ENCODE results near the gene SLAMF7. TPM values are rescaled to one million over a fixed set of nuclear protein-coding genes. Genes with fewer than 3 reads are reported as not detected.

Gene SLAMF7
- total RNA-seq, 2 donors from 2014 or later = 0.98 TPM; not detected in 1

DNA sequence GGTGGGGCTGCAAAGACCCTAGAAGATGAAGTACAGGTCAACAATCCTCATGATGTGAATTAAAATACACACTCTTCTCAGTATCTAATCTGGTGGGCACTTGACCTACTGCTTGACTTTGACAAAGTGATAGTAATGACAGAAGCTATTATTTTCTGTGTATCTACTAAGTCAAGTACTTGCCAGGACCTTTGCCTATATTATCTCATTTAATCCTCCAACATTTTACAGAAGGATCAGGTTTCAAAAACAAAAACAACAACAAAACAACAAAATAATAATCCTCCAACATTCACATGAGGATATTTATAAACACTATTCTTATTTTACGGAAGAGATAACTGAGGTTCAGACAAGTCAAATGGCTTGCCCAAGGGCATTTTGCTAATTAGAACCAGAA lies 23.0 kb upstream of the SLAMF7 start:
- Histone ChIP-seq H3K9me3 (no peaks in the 10 kb centered on the region), H3K27ac (no peak overlapping the region), H3K36me3 (no peaks in the 10 kb centered on the region), H3K4me3 (no peak overlapping the region), H3K27me3 (no peaks in the 10 kb centered on the region), H3K4me1 (no peaks in the 10 kb centered on the region)
- DNase-seq (ENCODE audit: low spot score) = no peak
- TF ChIP-seq, protein P1, sequence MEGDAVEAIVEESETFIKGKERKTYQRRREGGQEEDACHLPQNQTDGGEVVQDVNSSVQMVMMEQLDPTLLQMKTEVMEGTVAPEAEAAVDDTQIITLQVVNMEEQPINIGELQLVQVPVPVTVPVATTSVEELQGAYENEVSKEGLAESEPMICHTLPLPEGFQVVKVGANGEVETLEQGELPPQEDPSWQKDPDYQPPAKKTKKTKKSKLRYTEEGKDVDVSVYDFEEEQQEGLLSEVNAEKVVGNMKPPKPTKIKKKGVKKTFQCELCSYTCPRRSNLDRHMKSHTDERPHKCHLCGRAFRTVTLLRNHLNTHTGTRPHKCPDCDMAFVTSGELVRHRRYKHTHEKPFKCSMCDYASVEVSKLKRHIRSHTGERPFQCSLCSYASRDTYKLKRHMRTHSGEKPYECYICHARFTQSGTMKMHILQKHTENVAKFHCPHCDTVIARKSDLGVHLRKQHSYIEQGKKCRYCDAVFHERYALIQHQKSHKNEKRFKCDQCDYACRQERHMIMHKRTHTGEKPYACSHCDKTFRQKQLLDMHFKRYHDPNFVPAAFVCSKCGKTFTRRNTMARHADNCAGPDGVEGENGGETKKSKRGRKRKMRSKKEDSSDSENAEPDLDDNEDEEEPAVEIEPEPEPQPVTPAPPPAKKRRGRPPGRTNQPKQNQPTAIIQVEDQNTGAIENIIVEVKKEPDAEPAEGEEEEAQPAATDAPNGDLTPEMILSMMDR (IDR thresholded peaks at IDR 0.05) = no peak

DNA sequence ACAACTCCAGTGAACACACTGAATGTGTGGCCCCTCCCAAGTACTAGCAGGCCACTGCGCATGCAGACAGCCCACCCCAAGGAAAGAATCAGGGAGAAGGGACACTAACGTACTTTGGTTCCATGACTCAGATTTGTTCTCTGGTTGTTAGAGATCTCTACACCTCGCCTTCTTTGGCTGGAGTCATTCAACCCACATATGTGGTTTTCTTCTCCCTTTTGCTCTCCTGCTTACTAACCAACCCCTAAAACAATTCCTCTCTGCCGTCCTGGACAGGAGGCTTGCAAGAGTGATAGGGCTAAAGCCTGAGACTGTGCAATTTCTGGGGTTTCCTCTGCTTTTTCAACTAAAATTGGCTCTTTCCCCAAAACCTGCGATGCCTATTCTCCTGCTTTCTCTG lies 21.7 kb upstream of the SLAMF7 start:
- H3K36me3 ChIP-seq = no peaks in the 10 kb centered on the region
- H3K9me3 ChIP-seq = no peaks in the 10 kb centered on the region
- TF ChIP-seq, protein P1 (IDR thresholded peaks at IDR 0.05) = no peak
- H3K27me3 ChIP-seq = no peaks in the 10 kb centered on the region
- no peak for DNase-seq (ENCODE audit: low spot score)
- H3K4me3 ChIP-seq = no peak overlapping the region
- no peaks in the 10 kb centered on the region for H3K4me1 ChIP-seq
- no peak overlapping the region for H3K27ac ChIP-seq

DNA sequence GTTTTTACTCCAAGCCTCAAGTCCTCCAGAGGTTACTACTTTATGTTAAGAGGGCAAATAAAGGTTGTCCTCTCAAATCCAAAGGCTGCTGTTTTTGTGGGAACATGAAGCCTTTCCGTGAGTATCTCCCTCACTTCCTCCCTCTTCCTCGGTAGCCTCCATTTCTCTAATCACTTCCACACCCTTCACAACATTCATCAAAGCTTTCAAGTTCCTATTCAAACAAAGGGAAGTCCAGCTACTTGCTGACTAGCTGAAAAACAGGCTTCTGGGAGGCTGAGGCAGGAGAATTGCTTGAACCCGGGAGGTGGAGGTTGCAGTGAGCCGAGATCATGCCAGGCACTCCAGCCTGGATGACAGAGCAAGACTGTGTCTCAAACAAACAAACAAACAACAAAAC lies 20.8 kb upstream of the SLAMF7 start:
- TF ChIP-seq, protein P1 (IDR thresholded peaks at IDR 0.05) = no peak
- Histone ChIP-seq H3K36me3 (no peaks in the 10 kb centered on the region), H3K27ac (no peak overlapping the region), H3K27me3 (no peaks in the 10 kb centered on the region), H3K9me3 (no peaks in the 10 kb centered on the region), H3K4me1 (no peaks in the 10 kb centered on the region), H3K4me3 (no peak overlapping the region)
- no peak for DNase-seq (ENCODE audit: low spot score)

DNA sequence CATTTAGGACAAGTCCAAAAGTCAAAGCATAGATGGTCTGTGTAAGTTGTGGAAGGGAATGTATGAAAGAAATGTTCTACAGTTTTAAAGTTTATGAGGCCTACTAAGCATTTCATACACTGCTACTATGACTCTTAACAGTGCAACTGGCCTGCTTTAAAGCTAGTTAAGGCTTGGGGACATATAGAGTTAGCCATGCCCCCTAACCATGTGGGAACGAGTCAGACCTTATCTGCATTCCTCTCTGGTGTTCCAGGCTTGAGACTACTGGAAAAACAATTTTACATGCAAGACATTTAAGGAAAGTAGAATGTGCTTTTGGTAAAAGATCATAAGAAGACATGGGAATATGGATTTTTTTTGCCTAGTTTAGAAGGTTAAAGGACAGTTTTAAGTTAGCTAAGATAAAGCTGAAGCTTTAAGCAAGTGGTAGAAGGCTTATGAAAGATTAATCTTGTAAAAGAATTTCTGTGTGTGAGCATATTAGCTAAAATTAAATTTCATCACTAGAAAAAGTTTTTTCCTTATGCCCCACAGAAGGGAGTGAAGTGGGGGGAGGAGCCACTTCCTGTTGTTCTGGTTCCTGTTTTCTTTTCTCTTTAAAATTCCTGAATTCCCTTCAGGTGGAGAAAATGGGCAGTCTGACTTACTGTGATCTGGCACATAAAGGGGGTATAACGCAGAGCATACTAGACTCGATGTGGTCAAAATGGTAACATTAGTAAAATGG lies 18.5 kb upstream of the SLAMF7 start:
- Histone ChIP-seq H3K4me1 (no peaks in the 10 kb centered on the region), H3K4me3 (no peak overlapping the region), H3K36me3 (no peaks in the 10 kb centered on the region), H3K27me3 (no peaks in the 10 kb centered on the region), H3K9me3 (no peaks in the 10 kb centered on the region), H3K27ac (no peak overlapping the region)
- DNase-seq (ENCODE audit: low spot score) = no peak
- TF ChIP-seq, protein P1 (IDR thresholded peaks at IDR 0.05) = no peak

DNA sequence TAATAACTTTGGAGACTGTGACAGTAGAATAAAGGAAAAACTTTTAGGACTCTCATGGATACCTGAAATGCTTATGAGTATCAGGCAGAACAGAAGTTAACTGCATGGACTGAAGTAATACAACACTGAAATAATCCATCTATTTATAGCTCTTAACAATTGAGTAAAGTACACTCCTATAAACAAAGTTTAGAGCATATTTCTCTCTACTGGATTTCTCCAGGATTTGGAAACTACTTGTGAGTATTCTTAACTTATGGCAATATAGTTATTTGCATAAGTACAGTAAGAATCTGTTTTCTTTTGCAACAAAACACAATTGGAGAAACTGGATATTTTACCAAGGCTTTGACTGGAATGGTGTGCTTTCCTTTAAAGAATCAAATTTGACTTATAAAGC lies 17.6 kb upstream of the SLAMF7 start:
- TF ChIP-seq, protein P1 (IDR thresholded peaks at IDR 0.05) = no peak
- H3K27me3 ChIP-seq = no peaks in the 10 kb centered on the region
- H3K27ac ChIP-seq = no peak overlapping the region
- no peaks in the 10 kb centered on the region for H3K9me3 ChIP-seq
- H3K36me3 ChIP-seq = no peaks in the 10 kb centered on the region
- no peaks in the 10 kb centered on the region for H3K4me1 ChIP-seq
- H3K4me3 ChIP-seq = no peak overlapping the region
- no peak for DNase-seq (ENCODE audit: low spot score)

DNA sequence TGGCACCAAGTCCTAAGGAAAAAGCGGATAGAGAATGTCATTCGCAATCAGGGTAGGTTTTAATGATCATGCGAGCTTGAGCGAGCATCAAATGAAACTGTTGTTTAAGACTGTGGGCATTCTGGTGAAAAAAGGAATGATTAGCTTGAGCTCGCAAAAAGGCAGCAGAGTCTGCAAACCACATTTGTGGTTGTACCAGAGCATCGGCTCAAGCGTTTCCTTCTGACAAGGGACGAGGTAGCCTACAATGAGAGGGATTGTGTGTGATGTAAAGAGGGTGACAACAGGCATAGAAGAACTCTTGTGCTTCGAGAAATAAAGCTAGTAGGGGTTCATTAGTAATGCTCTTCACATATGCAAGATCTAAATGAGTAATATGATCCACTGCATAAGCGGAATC lies 16.3 kb upstream of the SLAMF7 start:
- no peaks in the 10 kb centered on the region for H3K9me3 ChIP-seq
- H3K4me1 ChIP-seq = peaks cover 0 to 7% of the 10 kb centered on the region in 2 donors
- TF ChIP-seq, protein P1 (IDR thresholded peaks at IDR 0.05) = no peak

More for the DNA sequence above, 16.3 kb upstream of the SLAMF7 start:
- Histone ChIP-seq H3K4me3 (no peak overlapping the region), H3K36me3 (no peaks in the 10 kb centered on the region), H3K27ac (no peak overlapping the region), H3K27me3 (no peaks in the 10 kb centered on the region)
- DNase-seq (ENCODE audit: low spot score) = no peak
